HG02870 (cell line): ENCODE results near the gene TMEM139.
"Not testable (repeated sequence)": the region's sequence is repeated elsewhere in the genome, so short reads cannot be mapped to it uniquely, and the experiment has no call there.

Experiments
- ATAC-seq: cut with Tn5 transposase; IDR thresholded peaks from one replicate; pipeline ENCODE4 v1.9.1; 2021; ENCODE audit warnings: mild to moderate bottlenecking, moderate library complexity; ENCODE audit not compliant: unreplicated experiment

TMEM139 gene

GRCh38 chr7:143287935-143288826, 3.4 kb downstream of the TMEM139 start, which contains the start of gene CASP2:
Gene CASP2 (plus strand): TSS chr7:143288351. CDS start chr7:143288456, 105 bp downstream.
- ATAC-seq, result peak; percentile 84

GRCh38 chr7:143288836-143289235, 4.1 kb downstream of the TMEM139 start:
- no peak for ATAC-seq

DNA sequence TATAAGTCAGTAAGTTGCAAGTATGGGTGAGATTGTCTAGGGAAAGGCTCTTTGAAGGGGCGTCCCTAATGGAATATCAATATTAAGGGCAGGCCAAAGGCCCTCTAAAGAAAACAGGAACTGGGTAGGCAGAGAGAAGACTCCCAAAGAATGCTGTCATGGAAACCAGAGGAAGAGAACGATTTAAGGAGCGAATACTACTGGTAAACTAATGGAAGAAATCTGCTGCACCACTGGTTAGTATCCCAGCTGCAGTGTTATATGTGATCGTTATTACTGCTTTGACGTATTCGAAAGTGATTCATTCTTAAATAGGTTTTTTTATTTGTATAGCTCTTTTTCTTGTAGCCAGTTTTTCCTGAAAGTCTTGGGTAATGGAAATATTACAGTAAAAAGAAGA, 4.7 kb downstream of the TMEM139 start:
- ATAC-seq, result no peak

DNA sequence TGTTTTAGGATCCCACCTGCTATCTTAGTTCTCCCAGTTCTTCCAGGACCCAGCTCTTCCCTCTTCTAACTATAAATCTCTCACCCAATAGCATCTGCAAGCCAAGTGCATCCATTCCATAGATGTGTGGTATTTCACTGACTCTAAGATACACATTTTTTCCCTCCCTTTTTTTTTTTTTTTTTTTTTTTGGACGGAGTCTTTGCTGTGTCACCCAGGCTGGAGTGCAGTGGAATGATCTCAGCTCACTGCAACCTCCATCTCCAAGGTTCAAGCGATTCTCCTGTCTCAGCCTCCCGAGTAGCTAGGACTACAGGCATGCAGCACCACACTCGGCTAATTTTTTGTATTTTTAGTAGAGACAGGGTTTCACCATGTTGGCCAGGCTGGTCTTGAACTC, 5.1 kb downstream of the TMEM139 start:
- ATAC-seq, result not testable (repeated sequence)

DNA sequence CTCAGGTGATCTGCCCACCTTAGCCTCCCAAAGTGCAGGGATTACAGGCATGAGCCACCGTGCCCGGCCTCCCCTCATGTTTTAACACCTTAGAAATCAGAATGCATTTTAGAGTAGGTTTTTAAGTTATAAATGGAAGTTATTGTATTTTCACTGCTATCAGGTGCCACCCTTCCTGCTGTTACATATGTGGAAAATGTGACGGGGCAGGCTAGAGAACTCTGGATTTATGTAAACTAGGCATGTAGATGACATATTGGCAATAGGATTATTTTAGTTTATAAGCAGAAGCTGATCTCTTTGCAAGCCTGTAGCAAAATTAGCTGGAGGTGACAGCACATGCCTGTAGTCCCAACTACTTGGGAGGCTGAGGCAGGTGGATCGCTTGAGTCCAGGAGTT, 5.5 kb downstream of the TMEM139 start:
- ATAC-seq, result no peak

DNA sequence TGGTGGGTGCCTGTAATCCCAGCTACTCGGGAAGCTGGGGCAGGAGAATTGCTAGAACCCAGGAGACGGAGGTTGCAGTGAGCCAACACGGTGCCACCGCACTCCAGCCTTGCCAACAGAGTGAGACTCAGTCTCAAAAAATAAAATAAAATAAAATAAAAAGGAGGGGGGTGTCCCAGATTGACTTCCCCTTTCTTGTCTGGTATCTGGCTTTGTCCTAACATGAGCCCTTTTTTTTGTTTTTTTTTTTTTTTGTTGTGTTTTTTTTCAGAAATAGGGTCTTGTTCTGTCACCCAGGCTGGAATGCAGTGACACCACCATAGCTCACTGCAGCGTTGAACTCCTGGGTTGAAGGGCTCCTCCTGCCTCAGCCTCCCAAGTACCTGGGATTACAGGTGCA, 8.1 kb downstream of the TMEM139 start:
- no peak for ATAC-seq

DNA sequence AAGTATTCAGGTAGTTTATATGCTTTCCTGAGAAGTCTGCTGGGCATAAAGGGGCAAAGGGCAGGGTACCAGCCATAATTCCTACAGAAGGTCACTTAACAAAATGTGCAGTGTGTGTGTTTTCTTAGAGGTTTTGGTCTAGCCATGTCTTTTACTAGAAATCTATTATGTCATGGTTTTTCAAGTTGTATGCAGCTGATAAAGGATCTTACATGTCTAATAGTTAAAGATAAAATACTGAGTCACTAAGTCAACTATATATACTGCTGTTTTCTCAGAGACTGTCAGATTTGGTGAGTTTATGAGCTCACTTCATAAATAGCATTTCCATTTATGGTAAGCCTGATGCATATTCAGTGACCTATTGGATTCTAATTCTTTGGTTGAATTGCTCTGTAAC, 11.1 kb downstream of the TMEM139 start:
- no peak for ATAC-seq

DNA sequence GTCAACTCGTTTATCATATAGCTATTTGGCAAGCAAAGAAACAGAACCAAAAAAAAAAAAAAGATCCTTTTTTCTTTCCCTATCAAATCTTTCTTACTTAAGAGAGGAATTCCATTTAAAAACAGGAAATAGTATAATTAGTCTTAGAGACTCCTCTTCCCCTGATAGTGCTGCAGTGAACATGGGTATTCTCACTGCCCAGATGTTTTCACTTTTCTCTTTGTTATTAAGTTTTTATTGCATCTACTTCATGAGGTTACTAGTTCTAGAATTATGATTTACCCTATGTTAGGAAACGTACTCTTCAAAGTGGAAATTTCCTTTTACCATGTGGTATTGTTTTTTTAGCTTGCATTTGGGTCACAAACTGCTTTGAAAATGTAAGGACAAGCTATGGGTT, 11.9 kb downstream of the TMEM139 start:
- ATAC-seq, result no peak

DNA sequence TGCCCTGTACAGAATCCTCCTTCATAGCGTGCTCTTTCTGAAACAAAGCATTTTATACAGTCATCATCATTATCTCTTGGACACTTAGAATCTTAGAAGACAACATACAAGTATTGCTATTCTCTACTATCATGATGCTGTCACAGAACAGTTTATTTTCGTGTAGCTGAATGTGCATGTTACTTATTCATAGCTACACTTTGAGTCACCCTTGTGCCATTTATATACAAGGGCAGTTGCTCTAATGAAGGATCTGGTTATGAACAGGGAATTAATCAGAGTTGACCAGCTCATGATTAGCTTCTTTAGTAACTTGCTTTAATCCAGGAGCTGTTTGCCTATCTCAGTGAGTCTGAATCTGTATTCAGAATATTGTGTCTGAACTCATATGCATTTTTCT, 14.6 kb downstream of the TMEM139 start:
- ATAC-seq, result no peak

- no peak for ATAC-seq
Observed at GRCh38 chr7:143299840-143300239, 15.1 kb downstream of the TMEM139 start.

DNA sequence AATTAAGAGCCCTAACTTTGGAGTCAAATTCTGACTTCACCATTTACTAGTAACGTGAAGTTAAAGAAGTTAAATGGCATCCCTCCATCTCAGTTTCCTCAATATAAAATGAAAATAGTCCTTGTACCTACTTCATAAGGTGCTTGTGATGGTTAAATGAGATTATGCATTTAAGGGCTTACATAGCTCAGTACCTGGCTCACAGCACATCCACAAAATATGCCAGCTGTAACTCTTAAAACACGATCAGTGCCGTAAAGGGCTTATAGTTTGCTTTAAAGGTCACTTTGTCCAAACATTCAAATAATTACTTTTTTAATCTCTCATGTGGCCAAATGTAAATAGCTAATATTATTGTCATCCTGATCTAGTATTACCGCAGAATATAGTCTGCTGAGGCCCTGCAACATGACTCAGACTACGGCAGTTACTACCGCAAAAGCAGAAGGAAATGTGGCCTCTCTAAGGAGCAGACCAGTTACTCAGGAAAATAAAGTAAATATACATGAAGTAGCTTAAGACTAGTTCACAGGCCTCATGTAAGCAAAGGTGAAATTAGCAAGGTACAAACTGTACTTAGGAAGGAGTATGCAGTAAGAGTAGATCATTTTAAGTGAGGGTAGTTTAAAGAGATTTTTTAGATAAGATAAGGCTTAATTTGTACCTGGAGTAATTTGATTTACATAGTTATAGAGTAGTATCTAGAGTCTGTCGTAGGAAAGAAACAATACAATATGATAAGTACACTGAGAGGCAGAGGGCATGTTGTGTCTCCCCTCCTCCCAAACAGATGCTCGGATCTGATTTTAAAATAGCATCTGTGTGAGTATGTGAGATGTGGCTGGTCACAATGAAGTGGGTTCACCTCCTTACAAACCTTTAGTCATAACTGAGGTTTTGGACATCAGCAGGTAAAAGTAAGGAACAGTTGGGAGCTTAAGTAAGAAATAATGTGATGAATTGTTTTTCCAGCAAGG, 16.5 kb downstream of the TMEM139 start:
- no peak for ATAC-seq

DNA sequence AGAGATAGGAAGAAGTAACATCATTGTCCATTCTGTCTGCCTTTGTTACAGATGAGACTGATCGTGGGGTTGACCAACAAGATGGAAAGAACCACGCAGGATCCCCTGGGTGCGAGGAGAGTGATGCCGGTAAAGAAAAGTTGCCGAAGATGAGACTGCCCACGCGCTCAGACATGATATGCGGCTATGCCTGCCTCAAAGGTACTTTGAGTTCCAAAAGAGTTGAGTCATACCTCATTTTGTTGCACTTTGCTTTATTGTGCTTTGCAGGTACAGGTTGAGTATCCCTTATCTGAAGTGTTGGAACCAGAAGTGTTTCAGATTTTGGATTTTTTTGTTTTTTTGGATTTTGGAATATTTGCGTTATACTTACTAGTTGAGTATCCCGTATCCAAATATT, 19.0 kb downstream of the TMEM139 start:
- ATAC-seq, result no peak

DNA sequence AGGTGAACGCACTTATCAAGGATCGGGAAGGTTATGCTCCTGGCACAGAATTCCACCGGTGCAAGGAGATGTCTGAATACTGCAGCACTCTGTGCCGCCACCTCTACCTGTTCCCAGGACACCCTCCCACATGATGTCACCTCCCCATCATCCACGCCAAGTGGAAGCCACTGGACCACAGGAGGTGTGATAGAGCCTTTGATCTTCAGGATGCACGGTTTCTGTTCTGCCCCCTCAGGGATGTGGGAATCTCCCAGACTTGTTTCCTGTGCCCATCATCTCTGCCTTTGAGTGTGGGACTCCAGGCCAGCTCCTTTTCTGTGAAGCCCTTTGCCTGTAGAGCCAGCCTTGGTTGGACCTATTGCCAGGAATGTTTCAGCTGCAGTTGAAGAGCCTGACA, 20.2 kb downstream of the TMEM139 start:
- ATAC-seq, result no peak

- no peak for ATAC-seq
Observed at GRCh38 chr7:143305423-143306070, 20.8 kb downstream of the TMEM139 start.

DNA sequence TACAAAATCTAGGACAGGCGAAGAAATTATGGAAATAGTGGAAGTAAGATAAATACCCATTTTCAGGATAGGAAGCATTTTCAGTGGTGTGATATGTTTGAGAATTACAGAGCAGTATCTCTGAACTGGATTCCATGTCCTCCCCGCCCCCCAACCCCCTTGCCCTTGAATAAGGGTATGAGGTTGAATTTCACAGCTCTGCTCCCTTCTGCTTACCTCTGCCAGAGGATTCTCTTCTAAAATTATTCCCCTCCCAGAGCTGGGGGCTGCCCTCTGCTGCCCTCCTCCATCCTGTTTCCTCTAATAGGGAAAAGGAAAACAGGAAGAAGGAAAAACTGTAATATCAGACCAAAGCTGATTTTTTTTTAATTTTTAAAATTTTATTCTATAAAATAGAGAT, 23.9 kb downstream of the TMEM139 start:
- no peak for ATAC-seq

- ATAC-seq, result no peak
Observed at GRCh38 chr7:143314127-143314526, 29.4 kb downstream of the TMEM139 start.

GRCh38 chr7:143315776-143316175, 31.0 kb downstream of the TMEM139 start, which contains the start of gene CLCN1:
Gene CLCN1 (plus strand): TSS chr7:143316111. CDS start chr7:143316213, 102 bp downstream.
- ATAC-seq, result no peak

- ATAC-seq, result no peak
Observed at GRCh38 chr7:143316492-143316891, 31.7 kb downstream of the TMEM139 start.

DNA sequence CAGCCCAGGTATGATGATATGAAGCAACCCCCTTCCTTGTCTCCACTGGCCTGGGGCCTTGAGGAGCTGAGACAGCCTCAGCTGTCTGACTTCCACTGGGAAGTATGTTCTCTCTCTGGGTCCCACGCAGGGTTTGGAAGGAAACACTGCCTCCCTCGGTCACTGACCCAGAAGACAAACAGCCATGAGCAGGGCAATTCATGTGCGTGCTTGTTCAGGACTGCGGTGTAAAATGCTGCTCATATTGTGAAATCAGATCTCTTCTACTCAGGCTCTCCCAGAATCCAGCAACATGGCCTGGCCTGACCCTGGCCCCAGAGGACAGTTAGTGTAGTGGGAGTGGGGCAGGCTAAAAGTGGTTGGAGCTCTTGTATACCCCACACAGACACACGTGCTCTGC, 33.9 kb downstream of the TMEM139 start:
- ATAC-seq, result no peak

- ATAC-seq, result no peak
Observed at GRCh38 chr7:143320620-143321019, 35.9 kb downstream of the TMEM139 start.

- ATAC-seq, result no peak
Observed at GRCh38 chr7:143321242-143321641, 36.5 kb downstream of the TMEM139 start.
